AG09309 (cell line): ENCODE measurements around the gene NEUROD2.

Experiments
- DNase-seq: peaks from one replicate; pipeline ENCODE4 v3.0.0-alpha.2; 2010; ENCODE audit warnings: low read depth
- H3K4me3 ChIP-seq: 2 replicates; pipeline ENCODE4 v1.5.1; 2011; ENCODE audit warnings: mild to moderate bottlenecking, low read depth, low read length, moderate library complexity; ENCODE audit not compliant: control insufficient read depth
- CTCF ChIP-seq: IDR thresholded peaks from 2 replicates; pipeline ENCODE4 v1.5.1; 2011; ENCODE audit warnings: mild to moderate bottlenecking, low read depth, low read length, inconsistent platforms; ENCODE audit not compliant: insufficient read depth, control insufficient read depth; ENCODE audit errors: missing control alignments

The NEUROD2 gene

DNA sequence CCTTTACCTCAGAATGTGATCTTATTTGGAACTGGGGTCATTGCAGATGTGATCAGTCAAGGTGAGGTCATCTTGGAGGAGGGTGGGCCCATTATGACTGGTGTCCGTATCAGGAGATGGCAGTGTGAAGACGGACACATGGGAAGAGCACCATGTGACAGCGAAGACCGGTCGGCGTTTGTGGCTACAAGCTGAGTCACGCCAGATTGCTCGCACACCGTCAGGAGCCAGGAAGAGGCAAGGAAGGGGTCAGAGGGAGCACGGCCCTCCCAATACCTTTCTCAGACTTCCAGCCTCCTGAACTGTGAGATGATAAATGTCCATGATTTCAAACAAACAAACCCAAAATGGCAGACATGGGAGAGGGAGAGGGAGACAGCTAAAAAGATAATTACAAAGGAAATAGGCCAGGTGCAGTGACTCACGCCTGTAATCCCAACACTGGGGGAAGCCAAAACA lies 42.4 kb upstream of the NEUROD2 start:
- H3K4me3 ChIP-seq = no peak overlapping the region
- no peak for TF ChIP-seq CTCF
- DNase-seq = no peak

GRCh38 chr17:39648616-39649366 lies 41.1 kb upstream of the NEUROD2 start:
- no peak for TF ChIP-seq CTCF
- H3K4me3 ChIP-seq = no peak overlapping the region
- no peak for DNase-seq

GRCh38 chr17:39647256-39647655 lies 39.5 kb upstream of the NEUROD2 start:
- no peak overlapping the region for H3K4me3 ChIP-seq
- no peak for DNase-seq
- TF ChIP-seq CTCF = no peak

DNA sequence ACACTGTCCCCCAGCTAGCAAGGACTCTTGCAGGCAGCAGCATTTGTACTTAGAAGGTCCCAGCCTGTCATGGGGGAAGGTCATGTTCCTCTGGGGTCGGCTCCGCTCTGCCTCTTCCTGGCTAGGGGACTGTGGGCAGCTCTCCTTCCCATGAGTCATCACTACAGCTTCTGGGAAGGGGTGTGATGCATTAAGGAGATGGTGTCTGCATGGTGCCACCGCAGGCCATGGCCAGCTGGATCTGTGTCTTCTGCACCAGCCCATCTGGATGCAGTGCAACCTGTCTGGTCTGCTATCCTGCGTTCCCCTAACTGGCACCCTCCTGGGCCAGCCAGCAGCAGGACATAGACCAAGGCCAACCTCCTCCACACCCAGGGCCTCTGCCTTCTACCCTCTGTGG lies 35.6 kb upstream of the NEUROD2 start:
- no peak for TF ChIP-seq CTCF
- no peak for DNase-seq
- no peak overlapping the region for H3K4me3 ChIP-seq

- no peak for DNase-seq
- no peak for TF ChIP-seq CTCF
- no peak overlapping the region for H3K4me3 ChIP-seq
Measured at GRCh38 chr17:39642291-39643074, 34.8 kb upstream of the NEUROD2 start.

DNA sequence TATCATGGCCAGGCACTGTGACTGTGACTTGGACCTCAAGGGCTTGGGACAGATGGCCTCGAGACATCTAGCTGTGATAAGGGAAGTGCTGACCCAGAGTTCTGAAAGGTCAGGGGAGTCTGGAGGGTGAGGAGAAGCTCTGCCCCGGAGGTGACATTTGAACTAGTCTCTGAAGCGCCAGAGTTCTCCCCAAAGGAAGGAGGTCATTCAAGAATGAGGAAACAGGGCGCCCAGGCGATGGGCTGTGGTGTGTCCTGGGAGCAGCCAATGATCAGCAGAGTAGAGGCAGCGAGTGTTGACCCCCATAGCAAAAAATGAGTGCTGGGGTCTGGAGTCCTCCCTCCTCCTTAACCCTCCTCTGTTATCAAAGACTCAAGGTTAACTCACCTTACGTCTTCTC lies 34.2 kb upstream of the NEUROD2 start:
- no peak for DNase-seq
- no peak overlapping the region for H3K4me3 ChIP-seq
- TF ChIP-seq CTCF = no peak
